ENCODE data around the gene SLC39A1. TPM values are rescaled to one million over a fixed set of nuclear protein-coding genes. Genes with fewer than 3 reads are reported as not detected.

Gene SLC39A1
- total RNA-seq, 4 donors from 2014 or later, result 19.9 to 80.0 (median 47.1) TPM

- intact Hi-C loops (cut with DNase I; ENCODE audit: low total_unique reads), result no loop called here
- H3K36me3 ChIP-seq, result peaks cover 0 to 19% (median 8%) of the 10 kb centered on the region in 4 donors
- WGBS, 2 donors (ENCODE audit: low coverage in 1 of 2), result 91 to 96% methylated on average over 9 to 11 of the region's 11 CpGs
- peaks cover 5 to 25% (median 17%) of the 10 kb centered on the region in 4 donors for H3K4me1 ChIP-seq
- H3K27me3 ChIP-seq, result no peaks in the 10 kb centered on the region
- DNase-seq, result no peak
- TF ChIP-seq CTCF (IDR thresholded peaks at IDR 0.05) (no peak), POLR2A (IDR thresholded peaks at IDR 0.05) (no peak), EP300 (IDR thresholded peaks at IDR 0.05; ENCODE audit: low read depth) (no peak), POLR2AphosphoS5 (IDR thresholded peaks at IDR 0.05) (no peak)
- no peak overlapping the region for H3K27ac ChIP-seq
- in situ Hi-C loops (cut with MboI; ENCODE audit: low pct_ligation_motif_present in 1 of 4, low pct_unique_long_range_greater_than_20kb in 1 of 4, low sequenced_read_pairs in 3 of 4), result loop anchor here (10.0 to 25.0 kb wide), 5 partner anchors 201 to 483 kb away; partner anchors contain the start of genes ILF2 (in 1 of the 4), NPR1 (in 1 of the 4), S100A3 (in 1 of the 4) and S100A4 (in 1 of the 4)
- no peak overlapping the region for H3K4me3 ChIP-seq
- no peaks in the 10 kb centered on the region for H3K9me3 ChIP-seq
Measured at GRCh38 chr1:153995640-153996039, 32.3 kb upstream of the SLC39A1 start.

GRCh38 chr1:153995202-153995601, 31.9 kb upstream of the SLC39A1 start:
- no peak for DNase-seq
- intact Hi-C loops (cut with DNase I; ENCODE audit: low total_unique reads) (no loop called here), in situ Hi-C loops (cut with MboI; ENCODE audit: low pct_ligation_motif_present in 1 of 4, low pct_unique_long_range_greater_than_20kb in 1 of 4, low sequenced_read_pairs in 3 of 4) (loop anchor here (10.0 to 25.0 kb wide), 5 partner anchors 200 to 483 kb away; partner anchors contain the start of genes ILF2 (in 1 of the 4), NPR1 (in 1 of the 4), S100A3 (in 1 of the 4) and S100A4 (in 1 of the 4))
- TF ChIP-seq POLR2A (IDR thresholded peaks at IDR 0.05), result no peak
- H3K4me1 ChIP-seq, result peaks cover 5 to 27% (median 17%) of the 10 kb centered on the region in 4 donors
- H3K4me3 ChIP-seq, result no peak overlapping the region
- 78 to 89% methylated on average over 3 of the region's 3 CpGs for whole genome bisulfite sequencing, 2 donors (ENCODE audit: low coverage in 1 of 2)
- H3K9me3 ChIP-seq, result no peaks in the 10 kb centered on the region
- H3K27ac ChIP-seq, result no peak overlapping the region
- peaks cover 0 to 19% (median 8%) of the 10 kb centered on the region in 4 donors for H3K36me3 ChIP-seq
- H3K27me3 ChIP-seq, result no peaks in the 10 kb centered on the region

- TF ChIP-seq EP300 (IDR thresholded peaks at IDR 0.05; ENCODE audit: low read depth) (no peak), CTCF (IDR thresholded peaks at IDR 0.05) (no peak), POLR2A (IDR thresholded peaks at IDR 0.05) (no peak), POLR2AphosphoS5 (IDR thresholded peaks at IDR 0.05) (no peak)
- Histone ChIP-seq H3K4me1 (peaks cover 5 to 37% (median 17%) of the 10 kb centered on the region in 4 donors), H3K27ac (peak overlapping the region; percentile 94 to 97 (median 94)), H3K9me3 (no peaks in the 10 kb centered on the region), H3K36me3 (peaks cover 0 to 19% (median 8%) of the 10 kb centered on the region in 4 donors), H3K4me3 (peak overlapping the region in 2 of 4 donors; percentile 74 to 95), H3K27me3 (no peaks in the 10 kb centered on the region)
- in situ Hi-C loops (cut with MboI; ENCODE audit: low pct_ligation_motif_present in 1 of 4, low pct_unique_long_range_greater_than_20kb in 1 of 4, low sequenced_read_pairs in 3 of 4), result loop anchor here (10.0 to 25.0 kb wide), 5 partner anchors 197 to 480 kb away; partner anchors contain the start of genes ILF2 (in 1 of the 4), NPR1 (in 1 of the 4), S100A3 (in 1 of the 4) and S100A4 (in 1 of the 4)
- intact Hi-C loops (cut with DNase I; ENCODE audit: low total_unique reads), result no loop called here
- 75 to 86% methylated on average over 1 to 2 of the region's 2 CpGs for WGBS, 2 donors (ENCODE audit: low coverage in 1 of 2)
- DNase-seq, result no peak
Measured at GRCh38 chr1:153991806-153992205, 28.5 kb upstream of the SLC39A1 start.

- Histone ChIP-seq H3K27me3 (no peaks in the 10 kb centered on the region), H3K27ac (peak overlapping the region; percentile 94 to 97 (median 94)), H3K4me3 (peak overlapping the region; percentile 74 to 95 (median 80)), H3K4me1 (peaks cover 5 to 41% (median 20%) of the 10 kb centered on the region in 4 donors), H3K9me3 (no peaks in the 10 kb centered on the region), H3K36me3 (peaks cover 0 to 19% (median 8%) of the 10 kb centered on the region in 4 donors)
- in situ Hi-C loops (cut with MboI; ENCODE audit: low pct_ligation_motif_present in 1 of 4, low pct_unique_long_range_greater_than_20kb in 1 of 4, low sequenced_read_pairs in 3 of 4), result loop anchor here (10.0 to 25.0 kb wide), 5 partner anchors 196 to 479 kb away; partner anchors contain the start of genes ILF2 (in 1 of the 4), NPR1 (in 1 of the 4), S100A3 (in 1 of the 4) and S100A4 (in 1 of the 4)
- 5 to 6% methylated on average over 8 to 9 of the region's 9 CpGs for WGBS, 2 donors (ENCODE audit: low coverage in 1 of 2)
- intact Hi-C loops (cut with DNase I; ENCODE audit: low total_unique reads), result no loop called here
- no peak for TF ChIP-seq POLR2A (IDR thresholded peaks at IDR 0.05)
- no peak for TF ChIP-seq CTCF (IDR thresholded peaks at IDR 0.05)
- TF ChIP-seq POLR2AphosphoS5 (IDR thresholded peaks at IDR 0.05), result no peak
- TF ChIP-seq EP300 (IDR thresholded peaks at IDR 0.05; ENCODE audit: low read depth), result no peak
- no peak for DNase-seq
Measured at GRCh38 chr1:153991151-153991630, 27.9 kb upstream of the SLC39A1 start.

All from transverse colon (tissue), 4 donors.